Brain microvascular endothelial cell (primary cell): ENCODE data around the gene EPHB6.

ENCODE experiments used
- DNase-seq: peaks from one replicate; pipeline ENCODE4 v3.0.0-alpha.2; 2020
- H3K27ac ChIP-seq: fragments of 250-450 bp; sonication (Bioruptor Pico); 2 replicates; pipeline ENCODE4 v1.5.1; 2020; ENCODE audit warnings: mild to moderate bottlenecking, moderate library complexity
- H3K27me3 ChIP-seq: fragments of 250-450 bp; sonication (Bioruptor Pico); replicated peaks from 2 replicates; pipeline ENCODE4 v1.5.1; 2020; ENCODE audit warnings: mild to moderate bottlenecking
- H3K36me3 ChIP-seq: fragments of 250-450 bp; sonication (Bioruptor Pico); replicated peaks from 2 replicates; pipeline ENCODE4 v1.5.1; 2020; ENCODE audit warnings: mild to moderate bottlenecking
- H3K4me3 ChIP-seq: 2 replicates; pipeline ENCODE4 v1.5.1; 2011; ENCODE audit warnings: low read depth, mild to moderate bottlenecking, control low read depth, low read length, moderate library complexity
- in situ Hi-C: cut with HindIII; loops from 2 replicates; pipeline ENCODE4 v1.10.0; 2017; ENCODE audit warnings: low sequenced_read_pairs, low pct_ligation_motif_present
- TF ChIP-seq, protein P1 (sequence below): IDR thresholded peaks from 2 replicates; pipeline ENCODE4 v1.5.1; 2011; ENCODE audit warnings: low read depth, mild to moderate bottlenecking, moderate library complexity, low read length, control low read depth, inconsistent platforms; ENCODE audit errors: missing control alignments

The EPHB6 gene

DNA sequence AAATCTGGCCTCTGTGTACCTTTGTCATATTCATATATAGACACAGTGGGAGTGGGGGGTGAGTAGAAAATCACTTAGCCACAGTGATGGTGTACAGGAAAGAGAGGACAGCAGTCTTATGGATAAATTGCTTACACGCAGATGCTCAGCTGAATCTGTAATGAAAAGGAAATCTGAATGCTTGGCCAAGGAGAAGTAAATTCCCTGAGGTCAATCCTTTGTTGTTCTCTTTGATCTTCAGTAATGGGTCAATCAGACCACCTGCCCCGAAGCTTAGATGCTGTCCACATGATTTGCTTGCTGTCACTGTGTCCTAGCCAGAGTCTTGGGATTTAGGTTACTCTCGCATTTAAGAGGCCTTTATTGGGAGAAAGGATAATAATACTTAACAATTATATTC lies 18.4 kb upstream of the EPHB6 start:
- in situ Hi-C loops, result no loop called here
- no peak overlapping the region for H3K27ac ChIP-seq

GRCh38 chr7:142838461-142839213 lies 16.2 kb upstream of the EPHB6 start:
- TF ChIP-seq, protein P1, sequence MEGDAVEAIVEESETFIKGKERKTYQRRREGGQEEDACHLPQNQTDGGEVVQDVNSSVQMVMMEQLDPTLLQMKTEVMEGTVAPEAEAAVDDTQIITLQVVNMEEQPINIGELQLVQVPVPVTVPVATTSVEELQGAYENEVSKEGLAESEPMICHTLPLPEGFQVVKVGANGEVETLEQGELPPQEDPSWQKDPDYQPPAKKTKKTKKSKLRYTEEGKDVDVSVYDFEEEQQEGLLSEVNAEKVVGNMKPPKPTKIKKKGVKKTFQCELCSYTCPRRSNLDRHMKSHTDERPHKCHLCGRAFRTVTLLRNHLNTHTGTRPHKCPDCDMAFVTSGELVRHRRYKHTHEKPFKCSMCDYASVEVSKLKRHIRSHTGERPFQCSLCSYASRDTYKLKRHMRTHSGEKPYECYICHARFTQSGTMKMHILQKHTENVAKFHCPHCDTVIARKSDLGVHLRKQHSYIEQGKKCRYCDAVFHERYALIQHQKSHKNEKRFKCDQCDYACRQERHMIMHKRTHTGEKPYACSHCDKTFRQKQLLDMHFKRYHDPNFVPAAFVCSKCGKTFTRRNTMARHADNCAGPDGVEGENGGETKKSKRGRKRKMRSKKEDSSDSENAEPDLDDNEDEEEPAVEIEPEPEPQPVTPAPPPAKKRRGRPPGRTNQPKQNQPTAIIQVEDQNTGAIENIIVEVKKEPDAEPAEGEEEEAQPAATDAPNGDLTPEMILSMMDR, result no peak
- Histone ChIP-seq H3K27me3 (no peaks in the 10 kb centered on the region), H3K36me3 (no peaks in the 10 kb centered on the region), H3K27ac (no peak overlapping the region), H3K4me3 (no peak overlapping the region)
- no peak for DNase-seq
- in situ Hi-C loops, result no loop called here

More for the DNA sequence above, 18.4 kb upstream of the EPHB6 start:
- TF ChIP-seq, protein P1, result no peak
- no peak overlapping the region for H3K4me3 ChIP-seq
- no peaks in the 10 kb centered on the region for H3K36me3 ChIP-seq
- DNase-seq, result no peak
- H3K27me3 ChIP-seq, result no peaks in the 10 kb centered on the region

- H3K4me3 ChIP-seq, result no peak overlapping the region
- H3K27me3 ChIP-seq, result no peaks in the 10 kb centered on the region
- no peaks in the 10 kb centered on the region for H3K36me3 ChIP-seq
- TF ChIP-seq, protein P1, result no peak
- no peak for DNase-seq
- in situ Hi-C loops, result no loop called here
- H3K27ac ChIP-seq, result no peak overlapping the region
Measured at GRCh38 chr7:142842251-142842766, 12.6 kb upstream of the EPHB6 start.

DNA sequence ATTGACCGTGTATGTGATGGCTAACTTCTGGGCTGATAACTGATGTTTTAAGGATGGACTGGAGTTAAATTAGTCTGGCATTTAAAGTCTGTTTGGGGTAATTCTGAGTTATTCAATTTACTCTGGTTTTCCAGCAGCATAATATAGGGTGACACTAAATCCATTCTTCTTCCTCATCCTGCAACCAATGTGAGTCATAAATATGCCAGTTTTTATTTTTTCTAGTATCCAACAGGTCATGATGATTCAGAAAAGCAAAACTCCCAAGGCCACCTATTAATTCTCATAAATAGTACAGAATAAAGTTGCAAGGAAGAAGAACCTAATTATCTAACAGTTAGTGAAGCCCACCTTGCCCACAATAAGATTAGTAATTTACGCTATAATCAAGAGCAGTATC lies 7.5 kb upstream of the EPHB6 start:
- in situ Hi-C loops, result no loop called here
- H3K4me3 ChIP-seq, result no peak overlapping the region
- no peak for DNase-seq
- no peaks in the 10 kb centered on the region for H3K27me3 ChIP-seq
- H3K27ac ChIP-seq, result no peak overlapping the region
- H3K36me3 ChIP-seq, result no peaks in the 10 kb centered on the region
- TF ChIP-seq, protein P1, result no peak

GRCh38 chr7:142851269-142851668 lies 3.6 kb upstream of the EPHB6 start:
- TF ChIP-seq, protein P1, result no peak
- no peak for DNase-seq
- Histone ChIP-seq H3K27me3 (no peaks in the 10 kb centered on the region), H3K4me3 (no peak overlapping the region), H3K36me3 (no peaks in the 10 kb centered on the region), H3K27ac (no peak overlapping the region)
- in situ Hi-C loops, result no loop called here
